ENCODE measurements around the gene CWF19L2. TPM values are rescaled to one million over a fixed set of nuclear protein-coding genes. Genes with fewer than 3 reads are reported as not detected.
"Not testable (repeated sequence)": the region's sequence is repeated elsewhere in the genome, so short reads cannot be mapped to it uniquely, and the experiment has no call there.

CWF19L2 gene
- total RNA-seq, 1 donor from 2014 or later, result 14.6 TPM

- Mint-ChIP-seq H3K36me3 (ENCODE audit: low read depth) (peaks cover 29% of the 10 kb centered on the region), H3K27ac (peak overlapping the region; percentile 5), H3K4me3 (ENCODE audit: low read depth) (no peak overlapping the region), H3K4me1 (ENCODE audit: low read depth) (peaks cover 18% of the 10 kb centered on the region), H3K27me3 (ENCODE audit: low read depth) (no peaks in the 10 kb centered on the region), H3K9me3 (no peaks in the 10 kb centered on the region)
- intact Hi-C loops (cut with micrococcal nuclease), result no loop called here
- DNase-seq (ENCODE audit: low spot score), result no peak
These were observed 44.3 kb downstream of the CWF19L2 start for GRCh38 chr11:107413352-107413751.

GRCh38 chr11:107408762-107409211 lies 48.8 kb downstream of the CWF19L2 start:
- Mint-ChIP-seq H3K4me3 (ENCODE audit: low read depth) (no peak overlapping the region), H3K36me3 (ENCODE audit: low read depth) (peaks cover 28% of the 10 kb centered on the region), H3K9me3 (peaks cover under 1% of the 10 kb centered on the region), H3K27me3 (ENCODE audit: low read depth) (no peaks in the 10 kb centered on the region), H3K4me1 (ENCODE audit: low read depth) (peaks cover 10% of the 10 kb centered on the region), H3K27ac (no peak overlapping the region)
- intact Hi-C loops (cut with micrococcal nuclease), result no loop called here
- DNase-seq (ENCODE audit: low spot score), result no peak

DNA sequence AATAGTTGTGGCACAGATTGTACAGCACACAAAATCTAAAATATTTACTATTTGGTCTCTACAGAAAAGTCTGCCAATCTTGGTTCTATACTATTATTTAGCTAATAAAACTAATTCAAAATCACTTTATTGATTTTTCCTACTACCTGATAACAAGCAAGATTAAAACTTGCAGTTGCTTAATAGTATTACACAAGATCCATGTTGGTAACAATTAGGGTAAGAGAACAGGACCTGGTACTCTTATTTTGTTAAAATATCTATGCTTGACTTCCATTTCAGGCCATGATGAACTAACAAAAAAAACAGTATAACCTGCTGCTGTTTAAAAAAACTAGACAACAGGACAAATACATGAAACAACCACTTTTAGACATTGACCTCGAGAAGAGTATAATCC lies 52.4 kb downstream of the CWF19L2 start:
- Mint-ChIP-seq H3K4me3 (ENCODE audit: low read depth) (no peak overlapping the region), H3K27ac (no peak overlapping the region), H3K36me3 (ENCODE audit: low read depth) (peaks cover 34% of the 10 kb centered on the region), H3K9me3 (peaks cover 11% of the 10 kb centered on the region), H3K4me1 (ENCODE audit: low read depth) (no peaks in the 10 kb centered on the region), H3K27me3 (ENCODE audit: low read depth) (no peaks in the 10 kb centered on the region)
- no peak for DNase-seq (ENCODE audit: low spot score)
- intact Hi-C loops (cut with micrococcal nuclease), result no loop called here

GRCh38 chr11:107401131-107401530 lies 56.5 kb downstream of the CWF19L2 start:
- H3K4me3 Mint-ChIP-seq (ENCODE audit: low read depth); H3K27me3 Mint-ChIP-seq (ENCODE audit: low read depth); DNase-seq (ENCODE audit: low spot score); H3K27ac Mint-ChIP-seq; H3K4me1 Mint-ChIP-seq (ENCODE audit: low read depth); intact Hi-C loops (cut with micrococcal nuclease): not testable (repeated sequence)
- Mint-ChIP-seq H3K36me3 (ENCODE audit: low read depth) (peaks cover 51% of the 10 kb centered on the region), H3K9me3 (peaks cover 14% of the 10 kb centered on the region)

DNA sequence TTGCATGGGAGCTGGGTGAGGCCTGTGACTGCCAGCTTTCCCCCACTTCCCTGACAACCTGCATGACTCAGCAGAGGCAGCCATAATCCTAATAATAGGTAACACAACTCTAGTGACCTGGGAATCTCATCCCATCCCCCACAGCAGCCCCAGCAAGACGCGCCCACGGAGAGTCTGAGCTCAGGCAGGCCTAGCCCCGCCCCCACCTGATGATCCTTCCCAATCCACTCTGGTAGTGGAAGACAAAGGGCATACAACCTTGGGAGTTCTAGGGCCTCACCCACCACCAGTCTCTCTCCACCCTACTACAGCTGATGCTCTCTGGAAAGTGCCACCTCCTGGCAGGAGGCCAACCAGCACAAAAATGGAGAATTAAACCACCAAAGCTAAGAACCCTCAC lies 60.3 kb downstream of the CWF19L2 start:
- no peak overlapping the region for H3K27ac Mint-ChIP-seq
- no peaks in the 10 kb centered on the region for H3K4me1 Mint-ChIP-seq (ENCODE audit: low read depth)
- H3K9me3 Mint-ChIP-seq, result peaks cover 7% of the 10 kb centered on the region
- DNase-seq (ENCODE audit: low spot score), result no peak
- no peak overlapping the region for H3K4me3 Mint-ChIP-seq (ENCODE audit: low read depth)
- H3K27me3 Mint-ChIP-seq (ENCODE audit: low read depth), result no peaks in the 10 kb centered on the region
- peaks cover 35% of the 10 kb centered on the region for H3K36me3 Mint-ChIP-seq (ENCODE audit: low read depth)
- intact Hi-C loops (cut with micrococcal nuclease), result no loop called here

DNA sequence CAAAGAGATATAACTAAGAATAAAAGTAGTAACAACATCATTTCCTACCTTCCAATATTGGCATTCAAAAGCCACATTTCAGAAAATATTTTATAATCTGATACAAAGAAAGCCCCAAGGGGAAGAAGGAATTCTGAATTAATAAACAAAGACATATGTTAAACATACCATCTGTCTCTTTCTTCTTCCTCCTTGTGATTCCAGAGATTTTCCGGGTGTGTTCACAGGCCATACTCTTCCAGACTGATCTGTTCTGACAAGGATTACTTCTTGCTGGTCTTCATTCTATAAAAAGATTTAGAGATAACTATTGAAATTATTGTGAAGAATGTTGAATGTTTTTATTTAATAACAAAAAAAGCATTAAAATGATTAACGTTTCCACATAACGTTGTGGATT lies 65.0 kb downstream of the CWF19L2 start:
- Mint-ChIP-seq H3K4me1 (ENCODE audit: low read depth) (peaks cover 2% of the 10 kb centered on the region), H3K36me3 (ENCODE audit: low read depth) (peaks cover 25% of the 10 kb centered on the region), H3K27me3 (ENCODE audit: low read depth) (no peaks in the 10 kb centered on the region), H3K4me3 (ENCODE audit: low read depth) (no peak overlapping the region), H3K27ac (no peak overlapping the region), H3K9me3 (no peaks in the 10 kb centered on the region)
- intact Hi-C loops (cut with micrococcal nuclease), result no loop called here
- no peak for DNase-seq (ENCODE audit: low spot score)

GRCh38 chr11:107390701-107391100 lies 66.9 kb downstream of the CWF19L2 start:
- peaks cover 25% of the 10 kb centered on the region for H3K36me3 Mint-ChIP-seq (ENCODE audit: low read depth)
- H3K4me1 Mint-ChIP-seq (ENCODE audit: low read depth); H3K27ac Mint-ChIP-seq; H3K4me3 Mint-ChIP-seq (ENCODE audit: low read depth); intact Hi-C loops (cut with micrococcal nuclease); DNase-seq (ENCODE audit: low spot score); H3K27me3 Mint-ChIP-seq (ENCODE audit: low read depth); H3K9me3 Mint-ChIP-seq: not testable (repeated sequence)

DNA sequence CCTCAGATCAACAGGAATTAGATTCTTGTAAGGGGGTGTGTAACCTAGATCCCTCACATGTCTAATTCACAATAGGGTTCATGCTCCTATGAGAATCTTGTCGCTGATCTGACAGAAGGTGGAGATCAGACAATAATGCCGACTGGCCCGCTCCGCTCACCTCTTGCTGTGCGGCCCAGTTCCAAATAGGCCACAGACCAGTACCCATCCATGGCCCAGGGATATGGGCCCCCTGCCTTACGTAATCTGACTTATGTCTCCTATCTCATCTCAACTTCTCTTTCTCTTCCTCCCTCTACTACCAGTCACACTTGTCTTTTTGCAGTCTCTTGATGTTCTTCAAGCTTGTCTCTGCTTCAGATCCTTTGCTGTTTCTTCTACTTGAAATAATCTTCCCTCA lies 70.0 kb downstream of the CWF19L2 start:
- Mint-ChIP-seq H3K27ac (no peak overlapping the region), H3K9me3 (no peaks in the 10 kb centered on the region), H3K36me3 (ENCODE audit: low read depth) (peaks cover 25% of the 10 kb centered on the region), H3K4me3 (ENCODE audit: low read depth) (no peak overlapping the region), H3K27me3 (ENCODE audit: low read depth) (no peaks in the 10 kb centered on the region), H3K4me1 (ENCODE audit: low read depth) (peaks cover 2% of the 10 kb centered on the region)
- no peak for DNase-seq (ENCODE audit: low spot score)
- intact Hi-C loops (cut with micrococcal nuclease), result no loop called here

- intact Hi-C loops (cut with micrococcal nuclease), result no loop called here
- Mint-ChIP-seq H3K27me3 (ENCODE audit: low read depth) (no peaks in the 10 kb centered on the region), H3K9me3 (no peaks in the 10 kb centered on the region), H3K4me3 (ENCODE audit: low read depth) (no peak overlapping the region), H3K27ac (no peak overlapping the region), H3K36me3 (ENCODE audit: low read depth) (peaks cover 11% of the 10 kb centered on the region), H3K4me1 (ENCODE audit: low read depth) (no peaks in the 10 kb centered on the region)
- no peak for DNase-seq (ENCODE audit: low spot score)
These were observed 72.2 kb downstream of the CWF19L2 start for GRCh38 chr11:107385361-107385981.

GRCh38 chr11:107384144-107384852 lies 73.3 kb downstream of the CWF19L2 start:
- no peaks in the 10 kb centered on the region for H3K9me3 Mint-ChIP-seq
- no peak overlapping the region for H3K4me3 Mint-ChIP-seq (ENCODE audit: low read depth)
- intact Hi-C loops (cut with micrococcal nuclease), result no loop called here
- H3K27me3 Mint-ChIP-seq (ENCODE audit: low read depth), result no peaks in the 10 kb centered on the region
- peaks cover 6% of the 10 kb centered on the region for H3K36me3 Mint-ChIP-seq (ENCODE audit: low read depth)
- no peaks in the 10 kb centered on the region for H3K4me1 Mint-ChIP-seq (ENCODE audit: low read depth)
- no peak overlapping the region for H3K27ac Mint-ChIP-seq
- no peak for DNase-seq (ENCODE audit: low spot score)

GRCh38 chr11:107372439-107372838 lies 85.2 kb downstream of the CWF19L2 start:
- DNase-seq (ENCODE audit: low spot score), result no peak
- intact Hi-C loops (cut with micrococcal nuclease), result no loop called here
- H3K4me1 Mint-ChIP-seq (ENCODE audit: low read depth), result no peaks in the 10 kb centered on the region
- H3K9me3 Mint-ChIP-seq, result peaks cover 5% of the 10 kb centered on the region
- H3K27ac Mint-ChIP-seq, result no peak overlapping the region
- H3K36me3 Mint-ChIP-seq (ENCODE audit: low read depth), result peaks cover 10% of the 10 kb centered on the region
- no peaks in the 10 kb centered on the region for H3K27me3 Mint-ChIP-seq (ENCODE audit: low read depth)
- no peak overlapping the region for H3K4me3 Mint-ChIP-seq (ENCODE audit: low read depth)

GRCh38 chr11:107370390-107370789 lies 87.2 kb downstream of the CWF19L2 start:
- intact Hi-C loops (cut with micrococcal nuclease), result no loop called here
- H3K4me3 Mint-ChIP-seq (ENCODE audit: low read depth), result no peak overlapping the region
- H3K9me3 Mint-ChIP-seq, result peaks cover 5% of the 10 kb centered on the region
- H3K27ac Mint-ChIP-seq, result no peak overlapping the region
- H3K4me1 Mint-ChIP-seq (ENCODE audit: low read depth), result no peaks in the 10 kb centered on the region
- no peaks in the 10 kb centered on the region for H3K27me3 Mint-ChIP-seq (ENCODE audit: low read depth)
- H3K36me3 Mint-ChIP-seq (ENCODE audit: low read depth), result peaks cover 10% of the 10 kb centered on the region
- no peak for DNase-seq (ENCODE audit: low spot score)

GRCh38 chr11:107359701-107360100 lies 97.9 kb downstream of the CWF19L2 start:
- Mint-ChIP-seq H3K4me1 (ENCODE audit: low read depth) (no peaks in the 10 kb centered on the region), H3K27me3 (ENCODE audit: low read depth) (no peaks in the 10 kb centered on the region), H3K9me3 (peaks cover 15% of the 10 kb centered on the region), H3K36me3 (ENCODE audit: low read depth) (peaks cover 11% of the 10 kb centered on the region), H3K27ac (no peak overlapping the region), H3K4me3 (ENCODE audit: low read depth) (no peak overlapping the region)
- no peak for DNase-seq (ENCODE audit: low spot score)
- intact Hi-C loops (cut with micrococcal nuclease), result no loop called here
